Measurements from ENCODE around the gene NCOA1. TPM values are rescaled to one million over a fixed set of nuclear protein-coding genes. Genes with fewer than 3 reads are reported as not detected.

NCOA1 gene
- total RNA-seq, 4 donors from 2014 or later, result 29.9 to 51.9 (median 40.1) TPM

GRCh38 chr2:24586955-24587354 lies 95.9 kb downstream of the NCOA1 start:
- TF ChIP-seq POLR2A (IDR thresholded peaks at IDR 0.05) (no peak), CTCF (IDR thresholded peaks at IDR 0.05) (no peak)
- 82 to 85% methylated on average over 3 of the region's 3 CpGs for WGBS, 2 donors
- Histone ChIP-seq H3K4me3 (replicated peaks in 1 of 3) (no peak overlapping the region), H3K9me3 (no peaks in the 10 kb centered on the region), H3K27ac (no peak overlapping the region), H3K27me3 (no peaks in the 10 kb centered on the region), H3K36me3 (no peaks in the 10 kb centered on the region), H3K4me1 (no peaks in the 10 kb centered on the region)
- no peak for DNase-seq
- intact Hi-C loops (cut with DNase I), result no loop called here

GRCh38 chr2:24588294-24588693 lies 97.2 kb downstream of the NCOA1 start:
- H3K27me3 ChIP-seq, result no peaks in the 10 kb centered on the region
- no peak for DNase-seq
- TF ChIP-seq POLR2A (IDR thresholded peaks at IDR 0.05) (no peak), CTCF (IDR thresholded peaks at IDR 0.05) (no peak)
- H3K27ac ChIP-seq, result no peak overlapping the region
- no peaks in the 10 kb centered on the region for H3K36me3 ChIP-seq
- WGBS, 2 donors, result 94 to 97% methylated on average over 5 of the region's 5 CpGs
- no peaks in the 10 kb centered on the region for H3K4me1 ChIP-seq
- no peak overlapping the region for H3K4me3 ChIP-seq (replicated peaks in 1 of 3)
- no peaks in the 10 kb centered on the region for H3K9me3 ChIP-seq
- intact Hi-C loops (cut with DNase I), result no loop called here

- TF ChIP-seq POLR2A (IDR thresholded peaks at IDR 0.05), result no peak
- TF ChIP-seq CTCF (IDR thresholded peaks at IDR 0.05), result no peak
- 80 to 98% methylated on average over 3 of the region's 3 CpGs for WGBS, 2 donors
- intact Hi-C loops (cut with DNase I), result no loop called here
- DNase-seq, result no peak
- no peaks in the 10 kb centered on the region for H3K36me3 ChIP-seq
- H3K27me3 ChIP-seq, result no peaks in the 10 kb centered on the region
- no peak overlapping the region for H3K4me3 ChIP-seq (replicated peaks in 1 of 3)
- H3K4me1 ChIP-seq, result no peaks in the 10 kb centered on the region
- no peak overlapping the region for H3K27ac ChIP-seq
- no peaks in the 10 kb centered on the region for H3K9me3 ChIP-seq
These were observed 101.5 kb downstream of the NCOA1 start for GRCh38 chr2:24592441-24593100.

- intact Hi-C loops (cut with DNase I), result no loop called here
- 88 to 93% methylated on average over 2 of the region's 2 CpGs for WGBS, 2 donors
These were observed 103.2 kb downstream of the NCOA1 start for GRCh38 chr2:24594283-24594682.

More at GRCh38 chr2:24594283-24594682, 103.2 kb downstream of the NCOA1 start:
- no peaks in the 10 kb centered on the region for H3K9me3 ChIP-seq
- H3K27me3 ChIP-seq, result no peaks in the 10 kb centered on the region
- H3K36me3 ChIP-seq, result no peaks in the 10 kb centered on the region
- DNase-seq, result no peak
- TF ChIP-seq CTCF (IDR thresholded peaks at IDR 0.05), result no peak
- no peak for TF ChIP-seq POLR2A (IDR thresholded peaks at IDR 0.05)
- H3K4me3 ChIP-seq (replicated peaks in 1 of 3), result no peak overlapping the region
- no peak overlapping the region for H3K27ac ChIP-seq
- H3K4me1 ChIP-seq, result no peaks in the 10 kb centered on the region
